CD4-positive, alpha-beta T cell treated with Interleukin-2 at 100 ng/mL for 4 hours (primary cell): ENCODE data around the gene ICE1.
A peak's percentile ranks its signal among the peaks of the same experiment; 100 is the strongest.
"Not testable (repeated sequence)": the region's sequence is repeated elsewhere in the genome, so short reads cannot be mapped to it uniquely, and the experiment has no call there.

ENCODE experiments used
- DNase-seq: peaks from one replicate; pipeline ENCODE4 v3.0.0-alpha.2; 2020; ENCODE audit warnings: low spot score

ICE1 gene

GRCh38 chr5:5421961-5422818 is at the start of gene ICE1:
Gene ICE1 (plus strand): TSS chr5:5422677. CDS start chr5:5422916, 239 bp downstream.
- peak; percentile 98 for DNase-seq

GRCh38 chr5:5372930-5373329 is 49.5 kb upstream of the ICE1 start:
- DNase-seq: no peak

GRCh38 chr5:5373351-5373989 is 49.0 kb upstream of the ICE1 start:
- no peak for DNase-seq

GRCh38 chr5:5374009-5374715 is 48.3 kb upstream of the ICE1 start:
- no peak for DNase-seq

GRCh38 chr5:5377780-5378179 is 44.7 kb upstream of the ICE1 start:
- DNase-seq: no peak

GRCh38 chr5:5378531-5378930 is 43.9 kb upstream of the ICE1 start:
- DNase-seq: no peak

GRCh38 chr5:5380298-5380697 is 42.2 kb upstream of the ICE1 start:
- no peak for DNase-seq

DNA sequence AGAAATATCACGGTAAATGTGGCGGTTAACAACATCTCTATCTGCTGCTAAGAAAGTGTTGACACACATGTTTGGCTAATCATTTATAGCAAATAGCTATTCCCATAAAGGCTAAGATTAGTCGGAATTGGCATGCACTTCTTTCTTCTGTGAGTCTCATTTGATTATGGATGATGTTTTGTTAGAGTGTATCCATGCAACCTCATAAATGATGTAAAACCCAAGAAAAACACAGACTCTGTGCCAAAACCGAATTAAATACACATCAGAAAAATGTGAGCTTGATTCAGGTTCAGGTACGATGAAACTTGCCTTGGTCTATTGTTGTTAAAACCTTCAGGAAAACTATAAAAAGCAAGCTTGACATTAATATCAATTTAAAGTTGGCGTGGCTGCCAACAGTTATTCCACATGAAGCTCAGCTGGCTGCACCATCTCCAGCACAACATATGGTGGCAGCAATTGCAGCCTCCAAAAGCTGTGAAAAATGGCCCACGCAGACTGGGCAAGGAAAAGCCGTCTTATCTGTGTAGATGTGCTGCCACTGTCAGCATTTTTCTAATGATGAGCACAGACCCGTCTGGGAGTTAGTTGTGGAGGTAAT is 41.1 kb upstream of the ICE1 start:
- DNase-seq: no peak

DNA sequence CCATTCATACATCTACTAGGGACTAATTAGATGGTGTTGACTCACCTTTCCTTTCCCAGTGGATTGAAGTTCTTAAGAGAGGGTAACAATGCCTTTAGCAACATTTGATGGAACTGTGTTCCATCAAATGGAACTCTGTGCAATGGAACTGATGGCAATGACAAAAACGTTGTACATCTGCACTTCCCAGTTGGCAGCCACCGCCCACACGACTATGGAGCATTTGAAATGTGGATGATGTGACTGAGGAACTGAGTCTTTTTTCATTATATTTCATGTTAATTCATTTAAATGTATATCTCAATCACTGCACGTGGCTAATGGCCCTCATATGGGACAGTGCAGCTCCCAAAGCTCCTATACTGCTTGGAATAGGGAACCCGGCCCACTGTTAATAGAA is 39.0 kb upstream of the ICE1 start:
- no peak for DNase-seq

DNA sequence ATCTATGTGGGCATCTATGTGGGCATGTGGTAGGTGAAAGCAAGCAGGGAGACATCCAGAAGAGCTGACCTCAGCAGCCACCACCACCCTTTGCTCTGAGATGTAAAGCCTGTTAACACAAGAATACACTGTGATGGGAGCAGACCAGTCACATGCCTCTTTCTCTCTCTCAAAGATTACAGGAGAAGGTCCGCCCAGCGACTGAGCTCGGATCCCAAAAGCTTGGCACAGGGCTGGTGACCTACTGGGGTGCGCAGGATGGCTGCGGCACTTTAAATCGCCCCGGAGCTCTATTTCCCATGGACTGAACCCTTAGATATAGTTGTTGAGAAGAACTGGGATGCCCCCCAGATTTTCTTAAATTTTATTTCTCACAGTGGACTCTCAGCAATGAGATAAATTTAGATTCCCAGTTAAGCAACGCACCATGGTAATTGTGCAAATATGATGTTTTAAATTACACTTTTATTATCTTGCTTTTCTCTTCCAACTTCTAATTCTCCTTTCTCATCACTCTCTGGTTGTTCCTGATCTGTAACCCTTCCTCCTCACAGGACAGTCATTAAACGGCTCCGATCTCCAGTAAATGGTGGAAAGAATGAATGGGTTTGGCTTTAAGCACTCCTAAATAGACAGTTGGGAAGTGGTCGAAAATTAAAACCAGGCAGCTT is 37.7 kb upstream of the ICE1 start:
- DNase-seq: no peak

- no peak for DNase-seq
Measured at GRCh38 chr5:5385331-5385662, 37.2 kb upstream of the ICE1 start.

DNA sequence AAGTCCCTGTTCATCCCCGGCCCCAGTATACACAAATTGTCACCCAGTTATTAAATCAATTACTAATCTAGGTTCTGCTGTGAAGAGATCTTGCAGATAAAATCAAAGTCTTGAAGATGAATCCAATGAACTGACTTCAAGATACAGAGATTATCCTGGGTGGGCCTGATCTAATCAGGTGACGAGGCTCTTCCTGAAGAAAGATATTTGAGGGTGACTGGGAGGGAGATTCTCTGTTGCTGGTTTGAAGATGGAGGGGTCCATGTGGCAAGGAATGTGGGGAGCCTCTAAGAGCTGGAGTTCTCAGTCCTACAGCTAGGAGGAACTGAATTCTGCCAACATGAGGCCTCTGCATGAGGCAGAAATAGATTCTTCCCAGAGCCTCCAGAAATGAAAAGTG is 36.1 kb upstream of the ICE1 start:
- no peak for DNase-seq

DNA sequence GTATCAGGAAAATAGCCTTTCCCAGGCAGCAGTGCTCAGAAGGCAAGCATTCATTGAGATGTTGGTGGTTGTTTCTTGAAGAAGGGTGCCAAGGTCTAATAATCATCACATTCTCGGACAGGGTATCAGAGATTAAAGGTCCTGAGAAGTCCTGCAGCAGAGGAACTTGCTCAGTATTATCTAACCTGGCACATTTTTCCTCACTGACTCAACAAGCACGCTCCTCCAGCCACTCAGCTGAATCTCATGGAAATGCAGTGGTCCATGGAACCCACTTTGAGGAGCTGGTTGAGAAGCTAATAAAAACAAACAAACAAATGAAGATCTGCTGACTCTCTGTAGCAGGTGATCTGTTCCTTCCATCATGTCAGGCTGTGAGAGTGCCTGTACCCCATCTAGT is 35.3 kb upstream of the ICE1 start:
- no peak for DNase-seq

GRCh38 chr5:5387777-5388176 is 34.7 kb upstream of the ICE1 start:
- no peak for DNase-seq

DNA sequence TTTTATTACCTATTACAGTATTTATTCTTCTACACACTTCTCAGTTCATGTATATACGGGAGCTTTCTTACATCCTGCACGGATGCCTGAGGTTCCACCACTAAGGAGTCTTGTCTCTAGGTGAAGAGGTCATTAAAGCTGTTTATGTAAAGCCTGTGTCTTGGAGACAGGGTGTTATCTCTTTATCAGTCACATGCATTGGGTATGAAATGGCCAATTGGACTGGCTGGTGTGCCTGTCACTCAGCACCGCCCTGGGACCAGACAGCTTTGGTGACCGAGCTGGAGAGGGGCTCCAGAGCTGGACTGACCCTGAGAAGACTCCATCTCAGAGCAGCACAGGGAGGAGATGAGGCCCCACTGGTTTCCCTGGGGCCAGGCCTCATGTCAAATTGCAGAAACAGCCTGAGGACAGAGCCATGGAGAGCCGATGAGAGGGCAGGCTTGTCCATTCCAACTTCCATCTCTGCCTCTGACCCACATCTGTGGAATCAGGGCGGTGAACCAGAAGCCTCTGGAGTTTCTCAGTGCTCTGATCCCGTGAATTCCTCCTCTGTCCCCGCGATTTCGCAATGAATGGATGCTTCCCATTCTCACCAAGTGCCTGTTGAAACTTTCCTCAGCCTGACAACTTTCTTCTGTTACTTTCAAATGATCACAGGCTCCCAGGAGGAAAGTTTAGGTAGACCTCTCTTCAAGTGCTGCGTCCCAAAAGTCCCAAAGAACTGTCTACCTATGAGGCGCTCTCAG is 32.2 kb upstream of the ICE1 start:
- DNase-seq: not testable (repeated sequence)

DNA sequence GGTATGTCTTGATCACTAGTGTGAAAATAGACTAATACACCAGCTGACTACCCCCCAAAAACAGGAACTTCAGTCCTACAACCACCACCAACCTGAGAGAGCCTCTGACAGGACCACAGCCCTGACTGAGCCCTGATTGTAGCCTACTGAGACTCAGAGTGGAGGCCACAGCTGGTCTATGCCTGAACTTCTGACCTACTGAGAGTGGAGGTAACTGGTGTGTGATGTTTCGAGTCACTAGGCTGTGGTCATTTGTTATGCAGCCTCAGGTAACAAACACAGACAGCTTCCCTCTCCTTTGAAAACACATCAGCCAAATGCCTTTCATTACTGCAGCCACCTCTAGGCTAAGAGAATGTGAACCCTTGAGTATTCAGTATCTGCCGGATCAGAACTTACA is 30.0 kb upstream of the ICE1 start:
- not testable (repeated sequence) for DNase-seq

DNA sequence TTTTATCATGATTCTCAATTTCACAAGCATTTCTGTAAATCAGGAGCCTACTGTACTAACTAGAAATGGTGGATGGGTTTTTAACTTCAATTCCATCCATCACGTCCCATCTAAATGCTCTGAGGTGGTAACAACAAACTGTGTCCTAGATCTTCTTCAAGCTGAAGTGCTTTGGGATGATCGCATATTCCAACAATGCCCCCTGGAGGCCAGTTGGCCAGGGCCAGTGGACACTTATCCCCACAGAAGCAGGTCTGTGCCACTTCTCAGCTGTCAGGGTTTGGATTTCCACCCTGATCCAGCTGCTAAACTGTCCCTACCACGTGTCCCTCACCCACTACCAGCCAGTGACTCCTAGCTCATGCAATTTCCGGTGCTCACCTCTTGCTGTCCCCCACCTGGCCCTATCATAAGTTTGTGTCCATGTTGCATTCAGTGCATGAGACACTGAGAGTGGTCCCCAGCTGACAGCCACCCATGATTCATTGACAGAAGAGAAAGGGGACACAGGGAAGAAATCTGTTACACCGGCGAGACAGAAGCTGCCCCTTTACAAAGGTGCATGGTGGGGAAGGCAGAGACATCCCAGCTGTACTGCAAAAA is 28.0 kb upstream of the ICE1 start:
- not testable (repeated sequence) for DNase-seq

DNA sequence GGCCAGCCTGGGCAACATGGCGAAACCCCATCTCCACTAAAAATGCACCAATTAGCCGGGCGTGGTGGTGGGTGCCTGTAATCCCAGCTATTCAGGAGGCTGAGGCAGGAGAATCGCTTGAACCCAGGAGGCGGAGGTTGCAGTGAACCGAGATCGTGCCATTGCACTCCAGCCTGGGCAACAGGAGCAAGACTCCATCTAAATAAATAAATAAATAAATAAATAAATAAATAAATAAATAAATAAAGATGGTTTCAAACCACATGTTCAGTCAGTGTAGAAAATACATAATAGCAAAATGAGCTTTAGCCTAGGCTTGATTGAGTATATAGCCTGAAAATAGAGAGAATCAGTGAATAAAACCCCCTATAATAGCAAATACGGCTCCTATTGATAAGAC is 27.4 kb upstream of the ICE1 start:
- DNase-seq: not testable (repeated sequence)

GRCh38 chr5:5398071-5398470 is 24.4 kb upstream of the ICE1 start:
- no peak for DNase-seq

DNA sequence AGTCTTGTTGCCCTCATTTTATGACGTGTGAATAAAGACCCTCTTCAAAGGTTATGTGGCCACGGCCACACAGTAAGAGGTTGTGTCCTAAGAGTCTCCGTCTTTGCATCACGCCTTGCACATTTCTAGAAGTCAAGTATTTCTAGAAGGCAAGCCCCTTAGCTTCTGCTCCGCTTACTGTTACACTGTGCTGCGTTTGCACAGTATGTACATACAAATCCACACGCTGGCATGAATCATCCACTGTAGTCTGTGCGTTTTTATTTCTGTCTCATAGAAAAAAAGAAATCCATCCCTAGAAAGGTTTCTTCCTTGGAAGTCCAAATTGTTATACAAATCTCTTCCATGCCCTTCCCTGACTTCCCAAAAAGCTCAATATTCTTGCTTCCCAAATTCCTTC is 21.4 kb upstream of the ICE1 start:
- DNase-seq: no peak

GRCh38 chr5:5403741-5404140 is 18.7 kb upstream of the ICE1 start:
- DNase-seq: no peak
